Bronchial smooth muscle cell (primary cell): Measurements from ENCODE around the gene IFRD2. TPM values are rescaled to one million over a fixed set of nuclear protein-coding genes. Genes with fewer than 3 reads are reported as not detected.

Experiments used
- total RNA-seq: library from RNA; depleted of rRNA; stranded (reverse); fragments of >200 nt; gene quantifications from 2 replicates; pipeline ENCODE4 v1.2.1, GENCODE V29; 2014

IFRD2 gene, protein sequence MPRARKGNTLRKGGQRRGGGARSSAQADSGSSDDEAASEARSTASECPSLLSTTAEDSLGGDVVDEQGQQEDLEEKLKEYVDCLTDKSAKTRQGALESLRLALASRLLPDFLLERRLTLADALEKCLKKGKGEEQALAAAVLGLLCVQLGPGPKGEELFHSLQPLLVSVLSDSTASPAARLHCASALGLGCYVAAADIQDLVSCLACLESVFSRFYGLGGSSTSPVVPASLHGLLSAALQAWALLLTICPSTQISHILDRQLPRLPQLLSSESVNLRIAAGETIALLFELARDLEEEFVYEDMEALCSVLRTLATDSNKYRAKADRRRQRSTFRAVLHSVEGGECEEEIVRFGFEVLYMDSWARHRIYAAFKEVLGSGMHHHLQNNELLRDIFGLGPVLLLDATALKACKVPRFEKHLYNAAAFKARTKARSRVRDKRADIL
- 24.2 and 26.0 TPM in 2 replicates for total RNA-seq

DNA sequence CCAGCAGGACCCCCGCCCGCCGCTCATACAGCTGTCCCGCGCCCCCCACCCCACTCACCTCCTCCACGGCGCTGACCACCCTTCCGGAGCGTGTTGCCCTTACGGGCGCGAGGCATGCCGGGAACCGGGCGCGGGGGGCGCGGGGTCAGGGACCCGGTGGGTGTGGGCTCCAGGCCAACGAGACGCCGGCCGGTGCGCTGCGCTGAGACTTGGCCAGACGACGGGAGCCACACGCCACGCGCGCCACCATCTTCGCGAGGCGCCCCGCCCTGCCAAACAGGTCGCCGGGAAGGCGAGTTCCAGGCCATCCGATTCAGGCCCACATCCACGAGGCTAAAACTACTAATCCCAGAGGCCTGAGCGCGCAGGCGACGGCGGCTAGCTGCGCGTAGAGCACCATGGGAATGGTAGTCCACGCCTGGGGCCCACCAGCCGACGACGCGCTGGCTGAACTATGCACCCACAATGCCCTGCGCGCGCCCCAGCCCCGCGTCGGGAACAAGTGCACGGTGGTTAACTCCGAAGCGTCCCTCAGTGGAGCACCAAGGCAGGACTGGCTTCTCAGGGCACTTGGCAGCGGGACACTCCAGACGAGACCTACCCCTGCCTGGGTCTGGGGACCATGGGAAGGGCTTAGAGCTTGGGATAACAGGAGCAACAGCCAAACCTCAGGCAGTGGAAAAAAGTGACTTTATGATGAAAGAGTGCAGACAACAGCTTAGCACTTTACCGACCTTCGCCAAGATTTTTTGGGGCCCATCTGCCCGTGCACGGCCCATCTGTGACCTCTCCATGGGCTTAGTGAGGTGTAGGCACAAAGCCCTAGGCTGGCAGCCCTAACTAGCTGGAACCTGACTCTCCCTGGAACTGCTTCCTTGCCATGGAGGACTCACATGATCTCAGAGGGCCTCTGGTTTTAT lies at the start of gene IFRD2:
Gene IFRD2 (minus strand): TSS at position 271 of the 920 bp plus-strand sequence. CDS start 155 bp downstream, at position 116.

DNA sequence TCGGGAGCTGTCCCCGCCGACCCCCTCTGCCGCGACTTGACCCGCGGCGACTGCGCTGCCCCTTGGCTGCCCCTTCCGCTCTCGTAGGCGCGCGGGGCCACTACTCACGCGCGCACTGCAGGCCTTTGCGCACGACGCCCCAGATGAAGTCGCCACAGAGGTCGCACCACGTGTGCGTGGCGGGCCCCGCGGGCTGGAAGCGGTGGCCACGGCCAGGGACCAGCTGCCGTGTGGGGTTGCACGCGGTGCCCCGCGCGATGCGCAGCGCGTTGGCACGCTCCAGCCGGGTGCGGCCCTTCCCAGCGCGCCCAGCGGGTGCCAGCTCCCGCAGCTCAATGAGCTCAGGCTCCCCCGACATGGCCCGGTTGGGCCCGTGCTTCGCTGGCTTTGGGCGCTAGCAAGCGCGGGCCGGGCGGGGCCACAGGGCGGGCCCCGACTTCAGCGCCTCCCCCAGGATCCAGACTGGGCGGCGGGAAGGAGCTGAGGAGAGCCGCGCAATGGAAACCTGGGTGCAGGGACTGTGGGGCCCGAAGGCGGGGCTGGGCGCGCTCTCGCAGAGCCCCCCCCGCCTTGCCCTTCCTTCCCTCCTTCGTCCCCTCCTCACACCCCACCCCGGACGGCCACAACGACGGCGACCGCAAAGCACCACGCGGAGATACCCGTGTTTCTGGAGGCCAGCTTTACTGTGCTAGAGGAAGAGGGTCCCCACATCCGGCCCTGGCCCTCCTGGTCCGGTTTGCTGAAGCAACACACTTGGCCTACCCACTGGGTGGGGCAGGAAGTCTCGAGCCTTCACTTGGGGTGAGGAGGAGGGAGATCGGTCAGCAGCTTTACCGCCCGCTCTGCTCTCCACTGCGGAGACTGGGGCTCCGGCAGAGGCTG lies 48.5 kb upstream of the IFRD2 start, which contains the start of gene RASSF1:
Gene RASSF1 (minus strand): TSS at position 389 of the 882 bp plus-strand sequence. CDS start 31 bp downstream, at position 358.

DNA sequence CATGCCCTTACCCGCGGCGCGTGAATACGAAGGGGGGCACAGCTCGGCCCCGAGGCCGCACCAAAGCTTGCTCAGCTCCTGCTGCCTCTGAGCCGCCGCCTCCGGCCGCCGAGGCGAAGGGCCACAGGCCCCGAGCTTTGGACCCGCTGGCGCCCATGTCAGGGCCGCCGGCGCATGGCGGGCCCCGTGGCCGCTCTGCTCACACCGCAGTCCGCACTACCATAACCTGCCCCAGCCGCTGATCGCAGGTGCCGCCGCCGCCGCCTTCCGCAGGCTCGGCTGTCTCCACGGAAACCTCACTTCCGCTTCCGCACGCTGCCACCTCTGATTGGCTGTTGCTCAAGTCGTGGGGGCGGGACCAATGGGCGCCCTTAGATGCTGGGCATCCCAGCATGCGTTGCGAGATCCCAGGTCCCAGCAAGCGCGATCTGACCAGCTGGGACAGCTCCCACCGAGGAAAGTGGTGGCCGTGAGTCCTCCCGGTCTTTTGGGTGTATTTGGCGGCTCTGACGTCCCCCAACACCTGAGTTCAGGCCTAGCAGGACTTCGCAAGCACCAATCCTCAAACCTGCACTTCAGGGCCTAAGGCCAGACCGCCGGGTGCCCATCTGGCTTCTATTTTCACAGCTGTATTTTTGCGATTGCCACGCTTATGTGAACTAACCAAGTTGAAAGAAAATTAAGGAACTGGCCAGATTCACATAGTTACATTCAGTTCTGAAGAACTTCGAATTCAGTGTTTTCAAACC lies 35.9 kb upstream of the IFRD2 start, which contains the start of gene TUSC2:
Gene TUSC2 (minus strand): TSS at position 281 of the 749 bp plus-strand sequence. CDS start 124 bp downstream, at position 157.

DNA sequence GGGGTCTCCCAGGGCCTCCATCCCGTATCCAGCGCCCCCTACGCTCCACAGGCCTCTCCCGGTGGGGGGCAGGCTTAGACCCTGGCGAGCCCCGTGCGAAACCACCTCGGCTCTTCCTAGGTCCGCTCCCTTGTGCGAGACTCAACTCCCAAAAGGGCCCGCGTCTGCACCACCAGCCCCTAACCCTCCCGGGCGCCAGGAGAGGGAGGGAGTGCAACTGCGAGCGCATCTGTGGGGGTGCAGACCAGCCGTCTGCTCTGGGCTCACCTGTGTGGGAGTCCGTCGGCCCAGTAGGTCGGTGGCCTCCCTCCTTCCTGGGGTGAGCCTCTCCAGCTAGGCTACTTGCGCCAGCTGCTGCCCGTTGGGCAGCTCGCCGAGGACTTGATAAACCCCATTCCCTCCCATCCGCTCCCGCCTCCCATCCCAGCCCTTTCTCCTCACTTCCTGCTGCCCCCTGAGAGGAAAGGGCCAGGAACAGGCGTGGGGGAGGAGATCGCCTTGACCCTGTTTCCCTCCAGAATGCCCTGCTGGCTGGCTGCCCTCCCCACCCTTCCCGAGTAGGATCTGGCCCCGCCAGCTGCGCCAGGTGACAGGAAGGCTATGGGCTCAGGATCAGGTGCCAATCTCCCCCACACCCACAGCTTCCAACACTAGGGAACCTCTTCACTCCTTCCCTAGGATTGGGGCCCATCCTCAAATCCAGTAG lies 30.3 kb upstream of the IFRD2 start, which contains the start of gene HYAL2:
Gene HYAL2 (minus strand): TSS at position 360 of the 706 bp plus-strand sequence. CDS start 2,256 bp downstream, outside the sequence.

DNA sequence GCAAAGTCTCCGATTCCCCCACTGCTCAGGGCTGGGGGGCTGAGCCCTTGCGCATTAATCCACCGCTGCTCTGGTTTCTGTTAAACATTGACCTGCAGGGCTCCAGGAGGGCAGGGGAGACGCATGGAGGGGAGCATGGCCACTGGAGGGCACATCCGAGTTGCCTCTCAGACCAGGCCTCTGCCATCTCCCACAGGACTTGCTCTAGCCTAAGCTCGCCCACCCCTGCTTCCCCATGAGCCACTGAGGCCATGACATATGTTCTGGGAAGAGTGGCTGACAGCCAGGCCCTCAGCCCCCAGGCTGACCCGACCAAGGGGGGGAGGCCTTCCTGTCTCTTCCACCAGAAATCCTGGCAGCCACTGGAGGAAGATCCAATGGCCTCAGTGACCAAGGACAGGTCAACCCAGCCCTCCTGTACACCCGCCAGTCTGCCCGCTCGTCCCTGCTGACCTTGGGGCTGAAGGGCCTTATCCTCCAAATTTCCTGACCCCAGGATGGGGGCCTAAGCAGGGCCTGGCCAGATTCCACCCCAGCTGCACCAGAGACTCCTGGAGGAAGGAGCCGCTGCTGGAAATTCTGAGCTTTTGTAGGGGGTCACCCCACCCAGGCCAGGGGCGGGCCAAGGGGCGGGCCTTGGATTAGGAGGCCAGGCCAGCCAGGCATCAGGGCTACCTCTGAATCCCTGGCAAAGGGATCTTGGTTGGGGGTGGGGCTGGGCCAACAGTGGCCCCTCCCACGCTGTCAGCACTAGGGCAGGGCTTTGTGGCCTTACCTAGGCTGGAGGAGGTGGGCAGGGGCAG lies 11.0 kb upstream of the IFRD2 start, which contains the start of gene HYAL1:
Gene HYAL1 (minus strand): TSS at position 562 of the 803 bp plus-strand sequence. CDS start 618 bp downstream, outside the sequence.

DNA sequence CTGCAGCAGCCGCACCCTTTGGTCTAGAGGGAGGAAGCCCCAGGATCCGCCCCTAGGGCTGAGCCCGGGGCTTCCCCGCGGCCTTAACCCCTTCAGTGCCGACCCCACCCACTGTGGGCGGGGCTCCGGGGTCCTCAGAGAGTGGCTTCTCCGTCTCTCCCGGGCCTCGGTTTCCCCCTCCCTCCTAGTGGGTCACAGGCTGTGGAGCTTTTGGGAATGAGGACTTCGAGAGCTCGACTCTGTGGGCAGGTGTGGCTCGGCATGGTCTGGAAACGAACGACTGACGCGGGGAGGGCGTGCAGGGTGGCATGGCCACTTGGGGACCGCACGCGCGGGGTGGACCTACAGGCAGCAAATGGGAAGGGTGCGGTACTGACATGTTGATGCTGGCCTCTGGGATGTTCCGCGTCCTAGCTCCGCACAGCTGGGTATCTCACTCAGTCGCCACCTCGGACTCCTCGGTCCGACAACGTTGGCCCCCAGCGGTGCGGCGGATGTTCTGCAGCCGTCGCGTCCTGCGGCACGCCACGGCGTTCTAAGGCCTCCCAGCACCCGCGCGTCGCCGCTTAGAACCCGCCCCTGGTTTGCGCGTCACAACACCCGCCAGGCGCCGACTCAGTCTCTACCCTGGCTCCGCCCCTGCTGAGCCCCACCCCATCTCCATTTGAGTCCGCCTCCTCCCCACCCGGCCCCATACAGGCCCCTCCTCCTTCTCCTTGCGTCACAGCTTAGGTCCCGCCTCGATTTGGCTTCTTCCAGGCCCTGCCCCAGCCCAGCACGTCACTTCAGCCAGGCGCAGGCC lies 6.8 kb upstream of the IFRD2 start, which contains the start of the genes HYAL3 and NAA80:
Gene HYAL3 (minus strand): TSS at position 570 of the 802 bp plus-strand sequence. CDS start 3,803 bp downstream, outside the sequence.
Gene NAA80 (minus strand): TSS at position 570 of the 802 bp plus-strand sequence. CDS start 1,942 bp downstream, outside the sequence.

DNA sequence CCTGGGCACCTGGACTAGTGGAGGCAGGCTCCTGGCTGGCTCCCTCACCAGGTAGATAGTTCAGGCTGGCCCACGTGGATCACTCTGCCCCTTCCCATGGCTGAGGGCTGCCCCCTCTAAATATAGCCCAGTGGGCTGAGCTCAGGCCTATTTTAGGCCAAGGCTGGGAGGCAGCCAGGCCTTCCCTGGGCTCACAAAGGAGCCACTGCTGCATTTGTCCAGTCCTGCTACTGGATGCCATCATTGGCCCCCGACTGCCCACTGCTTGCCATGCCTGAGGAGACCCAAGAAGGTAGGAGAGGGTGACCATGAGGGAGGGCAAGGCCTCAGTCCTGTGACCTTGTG lies 13.4 kb downstream of the IFRD2 start, which contains the start of gene LSMEM2:
Gene LSMEM2 (plus strand): TSS at position 208 of the 345 bp plus-strand sequence. CDS start 27 bp downstream, at position 235.

DNA sequence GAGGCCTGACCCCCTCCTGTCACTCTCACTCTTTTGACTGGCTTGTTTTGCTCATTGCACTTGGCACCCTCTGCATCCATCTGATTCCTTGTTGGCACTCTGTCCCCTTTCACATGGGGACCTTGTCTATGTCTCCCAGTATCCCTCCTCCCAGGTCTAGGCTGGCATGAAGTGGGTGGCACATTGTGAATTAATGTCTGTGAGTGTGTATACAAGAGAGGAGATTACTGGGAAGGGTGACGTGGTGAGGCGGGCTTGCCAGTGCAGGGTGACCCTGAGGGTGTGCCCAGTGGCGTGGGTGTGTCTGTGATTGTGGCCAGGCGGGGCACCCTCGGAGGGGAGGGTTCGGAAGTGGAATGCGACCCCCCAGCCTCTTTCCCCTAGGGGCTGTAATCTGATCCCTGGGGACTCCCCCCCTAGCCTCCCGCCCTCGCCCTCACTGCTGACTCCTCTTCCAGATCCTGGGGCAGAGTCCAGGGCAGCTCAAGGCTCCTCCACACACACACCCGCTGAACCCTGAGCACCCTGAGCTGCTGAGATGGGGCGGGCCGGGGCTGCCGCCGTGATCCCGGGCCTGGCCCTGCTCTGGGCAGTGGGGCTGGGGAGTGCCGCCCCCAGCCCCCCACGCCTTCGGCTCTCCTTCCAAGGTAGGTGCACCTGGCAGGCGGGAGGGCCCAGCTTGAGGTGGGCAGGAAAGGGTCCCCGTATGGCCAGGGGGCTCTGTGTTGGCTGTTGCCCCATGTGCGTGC lies 23.4 kb downstream of the IFRD2 start, which contains the start of gene SEMA3B:
Gene SEMA3B (plus strand): TSS at position 445 of the 749 bp plus-strand sequence. CDS start 94 bp downstream, at position 539.

Other genes with a start within 250 kb of the IFRD2 start
- 115 and 400 TPM in 2 replicates for gene RBM5, start 203.5 kb downstream of the IFRD2 start, total RNA-seq
- gene SEMA3F, start 137.1 kb downstream of the IFRD2 start, total RNA-seq: 2.1 and 4.7 TPM in 2 replicates
- not detected in 2 replicates for gene GNAT1, start 100.8 kb downstream of the IFRD2 start, total RNA-seq
- not detected in 2 replicates for gene SLC38A3, start 87.2 kb downstream of the IFRD2 start, total RNA-seq
- 293 and 296 TPM in 2 replicates for gene GNAI2, start 56.2 kb downstream of the IFRD2 start, total RNA-seq
- gene SEMA3B, start 23.3 kb downstream of the IFRD2 start, total RNA-seq: 31.7 and 36.9 TPM in 2 replicates
- gene LSMEM2, start 13.3 kb downstream of the IFRD2 start, total RNA-seq: not detected in 2 replicates
- gene HYAL3, start 7.0 kb upstream of the IFRD2 start, total RNA-seq: 3.9 and 6.6 TPM in 2 replicates
- gene NAA80, start 7.0 kb upstream of the IFRD2 start, total RNA-seq: 2.2 and 3.8 TPM in 2 replicates
- 1.2 and 2.7 TPM in 2 replicates for gene HYAL1, start 11.1 kb upstream of the IFRD2 start, total RNA-seq
- gene HYAL2, start 30.3 kb upstream of the IFRD2 start, total RNA-seq: 62.7 and 75.0 TPM in 2 replicates
- gene TUSC2, start 35.8 kb upstream of the IFRD2 start, total RNA-seq: 8.4 and 9.5 TPM in 2 replicates
- gene RASSF1, start 48.4 kb upstream of the IFRD2 start, total RNA-seq: 35.1 and 38.6 TPM in 2 replicates
- 1.3 and 1.4 TPM in 2 replicates for gene ZMYND10, start 53.3 kb upstream of the IFRD2 start, total RNA-seq
- 22.5 and 30.1 TPM in 2 replicates for gene NPRL2, start 58.3 kb upstream of the IFRD2 start, total RNA-seq
- 24.0 and 26.0 TPM in 2 replicates for gene CYB561D2, start 58.4 kb upstream of the IFRD2 start, total RNA-seq
- gene TMEM115, start 67.1 kb upstream of the IFRD2 start, total RNA-seq: 29.2 and 32.9 TPM in 2 replicates
- gene CACNA2D2, start 211.2 kb upstream of the IFRD2 start, total RNA-seq: 0.09 and 0.16 TPM in 2 replicates